SH-SY5Y (cell line): ENCODE data around the gene GMIP.

ENCODE experiments used
- GATA2 ChIP-seq: IDR thresholded peaks from 2 replicates; pipeline ENCODE4 v1.6.1; 2011; ENCODE audit warnings: mild to moderate bottlenecking, low read depth, low read length
- GATA3 ChIP-seq: IDR thresholded peaks from 2 replicates; pipeline ENCODE4 v1.6.1; 2011; ENCODE audit warnings: low read depth, mild to moderate bottlenecking, low read length, moderate library complexity

Gene GMIP

DNA sequence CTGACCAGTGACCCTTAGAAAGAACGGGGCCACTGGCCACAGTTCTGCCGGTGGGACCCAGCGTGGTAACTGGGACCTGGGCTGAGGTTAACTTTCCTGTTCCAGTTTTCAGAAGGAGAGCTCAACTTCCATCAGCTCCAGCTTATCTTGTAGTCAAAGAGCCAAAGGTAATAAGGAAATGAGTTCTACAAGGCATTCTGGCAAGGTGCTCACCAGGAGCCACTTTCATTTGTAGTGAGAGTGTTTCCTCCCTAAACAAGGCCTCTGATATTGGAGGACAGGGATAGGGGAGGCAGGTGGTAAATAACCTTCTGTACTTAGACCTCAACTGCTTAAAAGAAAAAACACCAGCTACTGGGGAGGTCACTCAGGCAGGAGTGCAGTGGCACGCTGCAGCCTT is 63.0 kb downstream of the GMIP start:
- TF ChIP-seq GATA2 (no peak), GATA3 (no peak)

DNA sequence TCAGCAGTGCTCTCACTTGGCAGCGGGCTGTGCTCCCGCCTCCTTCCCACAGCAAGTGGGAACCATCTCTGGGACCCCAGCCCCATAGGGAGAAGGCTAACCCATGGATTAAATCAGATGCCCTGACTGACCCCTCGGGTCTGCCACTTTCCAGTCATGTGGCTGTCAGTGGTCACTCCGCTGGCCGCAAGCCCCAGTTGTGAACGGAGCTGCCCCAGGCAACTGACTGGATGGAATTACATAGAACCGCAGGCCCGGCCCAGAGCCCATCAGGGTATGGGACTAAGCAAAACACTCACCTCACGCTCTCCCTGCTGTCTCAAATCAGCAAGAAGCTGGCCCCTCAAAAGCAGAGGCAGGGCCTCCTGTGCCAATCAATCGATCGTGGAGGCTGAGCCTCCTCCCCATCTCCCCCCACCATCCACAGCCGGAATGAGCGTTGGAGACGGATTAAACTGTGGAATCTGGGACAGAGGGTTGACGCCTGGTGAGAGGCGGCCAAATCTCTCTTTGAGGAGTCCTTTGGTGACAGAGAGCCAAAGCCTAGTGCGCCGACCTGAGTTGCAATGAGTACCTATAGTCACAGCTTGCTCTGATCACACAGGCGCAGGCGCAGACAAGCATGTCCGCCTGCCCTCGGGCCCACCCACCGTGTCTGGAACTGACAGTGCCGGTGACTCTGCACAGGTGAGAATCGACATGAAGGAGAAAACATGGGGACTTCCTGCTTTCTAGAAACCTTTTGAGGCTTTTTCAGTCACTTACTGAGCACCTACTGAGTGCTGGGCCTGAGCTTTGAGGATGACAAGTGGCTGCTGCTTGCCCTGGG is 63.7 kb downstream of the GMIP start:
- TF ChIP-seq GATA3 (no peak), GATA2 (no peak)
